Coronary artery (tissue), 2 donors: ENCODE results near the gene GRIK4.

Experiments used
- DNase-seq: peaks from one replicate; pipeline ENCODE4 v3.0.0-alpha.2; 2017; ENCODE audit warnings: low spot score
- H3K27ac ChIP-seq, 2 donors: fragments of 200-600 bp; sonication (generic); one replicate each; pipeline ENCODE4 v1.5.1; 2016 to 2019
- H3K4me3 ChIP-seq: fragments of 200-600 bp; sonication (generic); 2 replicates; pipeline ENCODE4 v1.5.1; 2016; ENCODE audit warnings: mild to moderate bottlenecking, moderate library complexity
- CTCF ChIP-seq: fragments of 200-600 bp; sonication (generic); IDR thresholded peaks from one replicate; pipeline ENCODE4 v1.5.1; 2019; ENCODE audit warnings: antibody characterized with exemption

GRIK4 gene

GRCh38 chr11:120818097-120818496 is 306.5 kb downstream of the GRIK4 start:
- no peak for TF ChIP-seq CTCF
- no peak overlapping the region for H3K4me3 ChIP-seq
- H3K27ac ChIP-seq = no peak overlapping the region
- DNase-seq = no peak

DNA sequence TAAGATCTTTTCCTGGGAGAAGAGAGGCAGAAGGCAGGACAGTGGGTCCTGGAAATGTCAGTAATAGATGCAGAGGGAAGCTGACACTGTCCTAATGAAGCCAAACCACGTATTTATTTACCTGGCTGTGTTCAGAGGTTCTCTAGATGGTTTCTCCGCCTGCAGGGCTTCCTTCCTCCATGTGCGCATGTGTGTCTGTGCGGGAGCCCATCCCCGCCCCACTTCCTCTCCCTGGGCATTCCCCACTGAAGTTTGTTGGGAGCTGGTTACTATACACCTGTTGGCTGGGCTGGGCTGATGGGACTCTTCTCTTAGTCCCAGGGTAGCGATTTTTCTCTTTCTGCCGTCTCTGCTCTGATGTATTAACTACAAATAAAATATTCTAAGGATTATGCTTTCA is 307.5 kb downstream of the GRIK4 start:
- no peak for DNase-seq
- Histone ChIP-seq H3K4me3 (no peak overlapping the region), H3K27ac (no peak overlapping the region)
- no peak for TF ChIP-seq CTCF

- Histone ChIP-seq H3K27ac (no peak overlapping the region), H3K4me3 (no peak overlapping the region)
- DNase-seq = no peak
- no peak for TF ChIP-seq CTCF
These were observed 308.2 kb downstream of the GRIK4 start for GRCh38 chr11:120819437-120820365.

- no peak for DNase-seq
- Histone ChIP-seq H3K27ac (no peak overlapping the region), H3K4me3 (no peak overlapping the region)
- TF ChIP-seq CTCF = no peak
These were observed 311.6 kb downstream of the GRIK4 start for GRCh38 chr11:120823159-120823558.

DNA sequence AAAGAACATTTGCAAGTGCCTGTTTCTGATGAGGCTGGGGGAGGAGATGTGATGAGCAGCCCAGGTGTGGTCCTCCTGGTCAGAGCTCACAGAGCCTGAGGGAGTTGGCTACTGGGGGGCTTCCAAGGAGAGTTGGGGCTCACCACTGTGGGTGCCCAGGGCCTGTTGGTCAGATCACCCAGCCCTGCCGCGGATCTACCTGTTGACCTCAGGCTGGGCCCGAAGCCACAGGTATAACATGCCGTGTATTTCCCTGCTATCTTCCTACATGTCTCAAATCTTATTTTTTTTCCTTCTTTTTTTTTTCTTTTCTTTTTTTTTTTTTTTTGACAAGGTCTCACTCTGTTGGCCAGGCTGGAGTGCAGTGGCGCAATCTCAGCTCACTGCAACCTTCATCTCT is 312.7 kb downstream of the GRIK4 start:
- DNase-seq = no peak
- TF ChIP-seq CTCF = no peak
- H3K4me3 ChIP-seq = no peak overlapping the region
- no peak overlapping the region for H3K27ac ChIP-seq

DNA sequence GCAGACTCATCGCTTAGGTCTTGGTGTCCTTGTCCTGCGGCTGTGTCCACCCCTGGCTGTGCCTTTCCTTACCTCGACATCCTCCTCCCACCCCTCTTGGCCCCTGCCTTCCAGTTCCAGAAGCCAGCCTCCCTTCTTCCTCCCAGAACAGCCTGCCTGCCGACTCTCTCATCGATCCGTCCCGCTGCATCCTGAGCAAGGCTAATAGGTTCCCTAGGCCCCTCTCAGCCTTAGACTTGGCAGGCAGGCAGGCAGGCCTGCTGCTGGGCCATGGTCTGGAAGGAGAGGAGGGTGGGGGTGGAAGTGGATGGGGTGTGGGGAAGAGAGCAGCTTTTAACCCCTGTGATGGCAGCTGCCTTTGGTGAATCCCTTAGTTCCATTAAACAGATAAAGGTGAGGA is 315.6 kb downstream of the GRIK4 start:
- no peak for TF ChIP-seq CTCF
- Histone ChIP-seq H3K27ac (no peak overlapping the region), H3K4me3 (no peak overlapping the region)
- no peak for DNase-seq

GRCh38 chr11:120827820-120828219 is 316.3 kb downstream of the GRIK4 start:
- DNase-seq = no peak
- no peak for TF ChIP-seq CTCF
- Histone ChIP-seq H3K27ac (no peak overlapping the region), H3K4me3 (no peak overlapping the region)
